Measurements from ENCODE around the gene RBP3. TPM values are rescaled to one million over a fixed set of nuclear protein-coding genes. Genes with fewer than 3 reads are reported as not detected.

RBP3 gene
- total RNA-seq, 1 experiment from 2014 or later, result not detected

GRCh38 chr10:47400786-47401185 lies 52.6 kb downstream of the RBP3 start:
- ChIA-PET POLR2A (no interaction called here), CTCF (no interaction called here)
- H3K4me1 ChIP-seq (ENCODE audit: control insufficient read depth, insufficient read depth, low read length), result peaks cover 57% of the 10 kb centered on the region
- peak overlapping the region; percentile 75 for H3K27ac ChIP-seq (ENCODE audit: low read length)
- DNase-seq (ENCODE audit: low read depth, low spot score) (no peak), ATAC-seq (no peak)
- intact Hi-C loops (cut with micrococcal nuclease; ENCODE audit: unreplicated experiment) (no loop called here), in situ Hi-C loops (cut with HindIII; ENCODE audit: low pct_unique_long_range_greater_than_20kb, low sequenced_read_pairs) (no loop called here)
- no peaks in the 10 kb centered on the region for H3K27me3 ChIP-seq (ENCODE audit: control insufficient read depth, insufficient read depth, low read length)
- no peaks in the 10 kb centered on the region for H3K9me3 ChIP-seq (ENCODE audit: control insufficient read depth, insufficient read depth, low read depth, low read length)
- H3K36me3 ChIP-seq (ENCODE audit: control insufficient read depth, insufficient read depth, low read length), result no peaks in the 10 kb centered on the region
- H3K4me3 ChIP-seq (ENCODE audit: low read depth in 2 of 2, low read length in 2 of 2), result no peak overlapping the region
- TF ChIP-seq POLR2AphosphoS5 (IDR thresholded peaks at IDR 0.05; ENCODE audit: low read depth, low read length), result no peak
- no peak for TF ChIP-seq TCF7L2 (IDR thresholded peaks at IDR 0.05; ENCODE audit: low read depth, low read length)
- no peak for TF ChIP-seq REST (IDR thresholded peaks at IDR 0.05; ENCODE audit: insufficient read depth in 1 of 2, low read depth in 2 of 2, low read length in 1 of 2)
- no peak for TF ChIP-seq CTCF (IDR thresholded peaks at IDR 0.05)
- TF ChIP-seq SIN3A (IDR thresholded peaks at IDR 0.05; ENCODE audit: borderline replicate concordance, insufficient read depth, low read depth, low read length), result no peak
- BruUV-seq (replicated peaks), result no TSS peak

GRCh38 chr10:47401210-47401609 lies 53.0 kb downstream of the RBP3 start:
- H3K4me3 ChIP-seq (ENCODE audit: low read depth in 2 of 2, low read length in 2 of 2), result no peak overlapping the region
- no peaks in the 10 kb centered on the region for H3K36me3 ChIP-seq (ENCODE audit: control insufficient read depth, insufficient read depth, low read length)
- ChIA-PET POLR2A (interaction anchor here (0.6 kb wide), 1 partner anchor 22 kb away, joined by 3 read pairs; no protein-coding TSS in a partner anchor), CTCF (no interaction called here)
- no peak for DNase-seq (ENCODE audit: low read depth, low spot score)
- in situ Hi-C loops (cut with HindIII; ENCODE audit: low pct_unique_long_range_greater_than_20kb, low sequenced_read_pairs), result no loop called here
- TF ChIP-seq POLR2AphosphoS5 (IDR thresholded peaks at IDR 0.05; ENCODE audit: low read depth, low read length) (no peak), CTCF (IDR thresholded peaks at IDR 0.05) (no peak), SIN3A (IDR thresholded peaks at IDR 0.05; ENCODE audit: borderline replicate concordance, insufficient read depth, low read depth, low read length) (no peak), TCF7L2 (IDR thresholded peaks at IDR 0.05; ENCODE audit: low read depth, low read length) (no peak), REST (IDR thresholded peaks at IDR 0.05; ENCODE audit: insufficient read depth in 1 of 2, low read depth in 2 of 2, low read length in 1 of 2) (no peak)
- BruUV-seq (replicated peaks), result no TSS peak
- peaks cover 61% of the 10 kb centered on the region for H3K4me1 ChIP-seq (ENCODE audit: control insufficient read depth, insufficient read depth, low read length)
- peak overlapping the region; percentile 75 for H3K27ac ChIP-seq (ENCODE audit: low read length)
- ATAC-seq, result no peak
- intact Hi-C loops (cut with micrococcal nuclease; ENCODE audit: unreplicated experiment), result no loop called here
- no peaks in the 10 kb centered on the region for H3K27me3 ChIP-seq (ENCODE audit: control insufficient read depth, insufficient read depth, low read length)
- no peaks in the 10 kb centered on the region for H3K9me3 ChIP-seq (ENCODE audit: control insufficient read depth, insufficient read depth, low read depth, low read length)
